GM12801 (cell line): ENCODE results near the gene NMNAT2.

Experiments
- CTCF ChIP-seq: IDR thresholded peaks from one replicate; pipeline ENCODE4 v1.5.1; 2011; ENCODE audit warnings: control low read depth; ENCODE audit not compliant: insufficient read length; ENCODE audit errors: extremely low read depth

The NMNAT2 gene

GRCh38 chr1:183212870-183213269 is 205.3 kb downstream of the NMNAT2 start:
- TF ChIP-seq CTCF, result no peak

GRCh38 chr1:183210681-183211080 is 207.5 kb downstream of the NMNAT2 start:
- TF ChIP-seq CTCF, result no peak

- TF ChIP-seq CTCF, result no peak
Observed at GRCh38 chr1:183209533-183210158, 208.5 kb downstream of the NMNAT2 start.

GRCh38 chr1:183206538-183207122 is 211.6 kb downstream of the NMNAT2 start:
- no peak for TF ChIP-seq CTCF

GRCh38 chr1:183205196-183205781 is 212.9 kb downstream of the NMNAT2 start:
- no peak for TF ChIP-seq CTCF

GRCh38 chr1:183203094-183203493 is 215.1 kb downstream of the NMNAT2 start:
- TF ChIP-seq CTCF, result no peak

GRCh38 chr1:183200451-183200850 is 217.7 kb downstream of the NMNAT2 start:
- TF ChIP-seq CTCF, result no peak
